NCI-H1417 (cell line): ENCODE data around the gene TWF2.

ENCODE experiments used
- DNase-seq, 3 experiments: peaks; one replicate each; lab custom pipeline; 2025; lab: John Stamatoyannopoulos, UW

The TWF2 gene

DNA sequence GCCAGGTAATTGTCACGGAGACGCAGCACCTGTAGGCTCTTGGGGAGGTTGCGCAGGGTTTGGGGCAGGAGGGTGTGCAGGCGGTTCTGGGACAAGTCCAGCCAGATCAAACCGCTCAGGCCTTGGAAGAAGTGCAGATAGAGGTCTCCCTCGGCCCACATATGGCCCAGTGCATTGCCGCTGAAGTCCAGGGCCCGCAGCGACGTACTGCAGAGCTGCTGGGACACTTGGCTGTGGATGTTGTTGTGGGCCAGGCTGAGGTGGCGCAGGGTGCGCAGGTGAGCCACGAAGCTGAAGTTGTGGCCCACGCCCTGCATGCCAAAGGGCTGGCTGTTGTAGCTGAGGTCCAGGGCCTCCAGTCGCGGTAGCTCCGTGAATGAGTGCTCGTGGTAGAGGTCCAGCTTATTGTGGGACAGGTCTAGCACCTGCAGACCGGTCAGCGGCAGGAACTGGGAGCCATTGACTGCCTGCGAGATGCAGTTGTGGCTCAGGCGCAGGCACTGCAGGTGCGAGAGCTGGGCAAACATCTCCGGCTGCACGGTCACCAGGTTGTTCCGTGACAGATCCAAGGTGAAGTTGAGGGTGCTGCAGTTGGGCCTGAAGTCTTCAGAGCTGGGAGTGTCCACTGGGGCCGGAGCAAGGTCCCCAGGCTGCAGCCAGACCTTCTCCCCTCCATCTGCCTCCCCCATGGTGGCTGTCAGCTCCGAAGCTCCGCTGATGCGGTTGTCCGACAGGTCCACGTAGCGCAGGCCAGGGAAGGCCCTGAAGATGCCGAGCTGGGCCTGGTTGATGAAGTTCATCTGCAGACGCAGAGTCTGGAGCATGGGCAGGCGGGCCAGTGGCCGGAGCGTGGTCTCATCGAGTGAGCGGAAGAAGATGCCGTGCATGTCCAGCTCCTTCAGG is 16.4 kb downstream of the TWF2 start:
- DNase-seq, result no peak

DNA sequence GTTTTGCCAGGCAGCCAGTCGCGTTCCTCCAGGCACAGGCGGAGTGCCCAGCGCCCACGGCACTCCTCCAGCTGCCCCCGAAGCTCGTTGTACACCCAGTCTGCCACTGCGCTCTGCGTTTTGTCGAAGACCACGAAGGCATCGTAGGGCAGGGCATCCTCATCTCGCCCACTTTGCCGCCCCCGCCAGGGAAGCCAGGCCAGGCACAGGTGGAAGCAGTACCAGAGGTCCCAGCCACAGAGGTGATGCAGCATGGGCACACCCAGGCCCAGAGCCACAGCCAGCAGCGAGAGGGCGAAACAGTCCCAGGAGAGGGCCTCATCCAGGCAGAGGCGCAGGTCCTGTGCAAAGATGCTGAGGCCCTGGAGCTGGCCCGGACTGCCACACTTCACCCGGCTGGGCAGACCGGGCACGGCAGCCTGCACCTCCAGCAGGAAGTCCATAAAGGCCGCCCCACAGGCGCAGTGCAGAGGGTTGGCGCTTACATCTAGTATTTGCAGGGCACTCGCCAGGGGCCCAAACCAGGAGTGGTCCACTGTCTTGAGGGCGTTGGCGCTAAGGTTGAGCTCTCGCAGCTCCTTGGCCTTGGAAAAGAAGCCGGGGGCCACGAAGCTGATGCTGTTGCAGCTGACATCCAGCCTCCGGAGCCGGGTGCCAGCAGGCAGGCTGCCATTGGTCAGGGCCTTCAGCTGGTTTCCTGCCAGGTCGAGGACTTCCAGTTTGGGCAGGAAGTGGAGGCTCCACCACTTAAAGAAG is 17.2 kb downstream of the TWF2 start:
- no peak for DNase-seq

DNA sequence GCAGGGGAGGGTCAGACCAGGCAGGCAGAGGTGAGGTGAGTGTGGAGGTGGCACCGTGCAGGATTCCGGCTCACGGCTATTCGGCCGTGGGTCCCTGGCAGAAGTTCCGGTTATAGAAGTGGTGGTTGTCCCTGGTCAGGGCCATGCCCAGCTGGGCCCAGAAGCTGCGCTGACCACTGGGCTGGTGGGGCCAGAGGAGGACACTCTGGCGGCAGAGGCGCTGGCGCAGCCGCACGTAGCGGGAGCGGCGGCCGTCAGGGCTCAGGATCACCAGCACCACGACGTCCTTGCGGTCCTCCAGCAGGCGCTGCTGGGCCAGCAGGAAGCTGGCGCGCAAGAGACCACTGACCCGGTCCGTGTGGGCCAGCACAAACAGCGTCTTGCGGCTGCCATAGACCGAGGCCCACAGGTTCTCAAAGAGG is 17.8 kb downstream of the TWF2 start:
- no peak for DNase-seq

DNA sequence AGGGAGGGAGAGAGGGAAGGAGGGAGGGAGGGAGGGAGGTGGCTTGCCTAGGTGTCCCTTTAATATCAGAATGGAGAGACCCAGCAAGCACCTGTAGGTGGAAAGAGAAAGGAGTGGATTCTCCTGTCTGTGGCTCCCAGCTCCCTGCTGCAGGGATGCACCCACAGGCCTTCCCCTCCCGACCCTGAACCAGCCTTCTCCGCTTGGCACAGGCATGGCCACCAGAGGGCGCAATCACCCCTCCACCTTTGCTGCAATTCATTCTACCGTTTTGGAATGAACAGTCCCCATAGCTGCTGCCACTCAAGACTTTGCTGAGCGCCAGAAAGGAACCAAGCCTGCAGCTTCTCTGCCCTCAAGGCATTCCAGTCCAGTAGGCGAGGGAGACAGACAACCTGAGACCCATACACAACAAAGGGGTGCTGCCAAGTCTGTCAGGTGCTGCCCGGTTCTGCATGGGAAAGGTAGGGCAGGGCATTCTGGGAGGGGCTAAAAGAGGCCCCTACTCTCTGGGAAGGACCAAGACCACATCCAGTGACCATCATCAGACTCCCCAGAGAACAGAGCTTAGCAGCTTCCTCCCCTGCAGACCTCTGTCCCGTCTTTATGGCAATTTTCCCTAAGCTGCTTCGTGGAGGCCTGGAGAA is 18.5 kb downstream of the TWF2 start:
- DNase-seq, result peak; percentile 49 to 74 (median 59)

DNA sequence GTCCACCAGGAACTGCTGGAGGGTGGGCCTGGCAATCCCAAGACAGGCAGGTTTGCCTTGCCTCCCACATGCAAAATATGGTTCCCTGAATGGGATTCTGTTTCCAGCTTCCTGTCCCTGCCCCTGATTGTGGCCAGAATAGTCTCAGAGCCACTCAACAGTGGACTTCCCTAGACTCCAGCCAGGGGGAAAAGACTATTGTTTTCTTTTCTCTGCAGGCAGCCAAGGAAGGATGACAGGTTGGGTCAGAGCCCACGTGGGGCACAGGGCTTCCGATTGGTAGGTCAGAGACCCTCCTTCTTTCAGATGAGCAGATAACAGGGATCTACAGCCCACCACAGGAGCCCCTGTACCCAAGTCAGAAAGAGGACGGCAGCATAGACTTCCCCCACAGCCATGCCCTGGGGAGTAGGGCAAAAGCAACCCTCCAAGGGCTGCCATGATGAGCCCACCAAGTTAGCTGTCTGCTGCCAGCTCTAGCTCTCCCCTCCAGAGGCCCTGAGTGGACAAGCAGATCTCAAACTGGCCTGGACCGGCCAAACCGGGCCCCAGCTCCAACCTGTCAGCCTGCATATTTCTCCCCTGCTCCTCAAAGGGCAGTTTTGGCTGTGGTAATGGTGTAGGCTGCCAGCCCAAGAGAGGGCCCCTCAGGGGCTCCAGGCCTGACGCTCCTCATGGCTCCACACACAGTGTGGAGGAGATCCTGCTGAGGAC is 19.9 kb downstream of the TWF2 start:
- no peak for DNase-seq

DNA sequence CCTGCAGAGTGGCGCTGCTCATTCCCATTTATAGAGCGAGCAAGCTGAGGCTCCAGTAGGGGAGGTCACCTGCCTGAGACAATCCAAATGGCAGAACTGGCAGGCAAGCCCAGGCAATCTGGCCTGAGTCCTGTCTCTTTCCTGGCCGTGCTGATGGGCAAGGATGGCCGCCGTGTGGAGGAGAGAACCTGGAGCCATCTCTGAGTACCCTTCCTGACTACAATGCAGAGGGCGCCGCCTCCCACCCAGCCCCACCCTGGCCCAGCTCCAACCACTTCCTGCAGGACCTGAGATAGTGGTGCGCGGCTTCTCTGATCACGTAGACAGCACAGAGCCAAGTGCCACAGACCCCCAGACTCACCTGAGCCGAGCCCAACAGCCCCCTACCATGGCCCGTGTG is 20.5 kb downstream of the TWF2 start:
- no peak for DNase-seq

DNA sequence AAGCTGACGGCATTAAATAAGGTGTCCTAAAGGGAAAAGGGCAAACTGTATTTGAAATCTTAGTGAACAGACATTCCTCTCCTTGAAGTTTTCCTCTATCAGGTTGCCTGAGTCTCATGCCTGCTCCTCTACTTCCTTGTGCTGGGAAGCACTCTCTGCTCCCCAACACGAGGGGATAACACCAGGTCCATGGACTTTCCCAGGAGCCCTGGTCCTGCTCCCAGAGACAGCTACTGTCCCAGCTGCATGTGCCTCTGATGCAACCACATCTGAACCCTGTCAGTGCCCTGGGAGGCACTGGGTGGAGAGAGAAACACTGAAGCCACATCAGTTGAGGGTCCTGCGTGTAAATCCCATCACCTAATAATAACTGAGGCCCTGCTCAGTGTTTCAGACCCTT is 20.9 kb downstream of the TWF2 start:
- no peak for DNase-seq

DNA sequence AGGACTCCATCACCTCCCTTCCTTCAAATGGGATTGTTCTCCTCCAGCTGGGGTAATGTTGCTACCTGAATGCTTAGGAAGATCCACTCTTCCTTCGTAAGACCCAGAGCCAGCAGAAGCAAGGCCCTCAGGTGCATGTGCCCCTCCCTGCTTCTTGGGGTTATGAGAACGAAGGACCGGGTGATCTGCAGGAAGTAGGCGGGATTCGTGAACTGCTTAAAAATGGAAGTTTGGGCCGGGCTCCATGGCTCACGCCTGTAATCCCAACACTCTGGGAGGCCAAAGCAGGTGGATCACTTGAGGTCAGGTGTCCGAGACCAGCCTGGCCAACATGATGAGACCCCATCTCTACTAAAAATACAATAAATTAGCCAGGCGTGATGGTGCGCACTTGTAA is 21.6 kb downstream of the TWF2 start:
- no peak for DNase-seq

DNA sequence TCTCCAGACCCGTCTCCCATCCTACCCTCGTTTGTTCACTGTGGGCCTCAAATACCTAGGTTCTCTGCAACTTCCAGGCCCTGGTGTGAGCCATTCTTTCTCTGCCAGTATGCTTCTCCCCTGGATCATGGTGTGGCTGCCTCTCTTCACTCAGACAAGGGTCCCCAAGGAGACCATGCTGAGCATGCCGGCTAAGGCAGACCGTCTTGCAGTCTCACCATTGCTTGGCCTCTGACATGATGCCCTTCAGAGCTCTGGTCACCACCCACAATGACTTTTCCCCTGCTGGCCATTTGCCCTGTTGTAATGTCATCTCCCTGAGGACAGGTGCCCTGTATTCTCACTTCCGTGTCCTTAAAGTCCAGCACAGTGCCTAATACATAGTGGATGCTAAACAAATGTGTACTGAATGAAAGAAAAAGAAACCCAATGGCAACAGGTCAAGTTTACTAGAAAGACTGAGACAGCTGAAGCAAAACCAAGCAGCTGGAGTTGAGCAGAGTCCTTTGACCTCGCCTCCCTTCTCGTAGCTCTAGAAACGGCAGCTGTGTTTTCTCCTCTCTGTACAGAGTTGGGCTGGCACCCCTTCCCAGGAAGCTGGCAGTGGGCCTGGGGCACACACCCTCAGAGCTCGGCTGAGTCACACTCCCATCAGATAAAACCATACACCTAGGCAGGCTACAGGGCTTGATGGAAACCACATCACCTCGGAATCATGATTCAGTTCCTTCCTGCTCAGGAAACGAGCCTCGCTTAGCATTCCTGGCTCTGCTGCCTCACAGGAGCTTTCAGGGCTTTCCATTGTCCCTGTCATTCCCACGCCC is 22.2 kb downstream of the TWF2 start:
- DNase-seq, result no peak

DNA sequence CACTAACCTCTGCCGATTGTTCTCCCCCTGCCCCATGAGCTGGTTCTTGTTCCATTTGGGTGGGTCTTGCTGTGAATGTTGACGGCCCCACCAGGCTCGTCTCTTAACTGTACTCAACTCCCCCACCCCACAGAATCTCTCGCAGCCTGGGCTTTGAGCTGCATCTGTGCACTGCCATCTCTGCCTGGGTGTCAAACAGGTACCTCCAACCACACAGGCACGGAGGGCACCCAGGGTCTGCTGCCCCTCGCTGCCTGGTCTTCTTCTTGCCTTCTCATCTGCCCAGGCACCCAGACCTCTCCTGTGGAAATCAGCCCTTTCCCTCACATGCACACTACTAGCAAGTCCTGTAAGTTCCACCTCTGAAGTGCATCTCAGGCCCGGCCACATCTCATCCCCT is 23.6 kb downstream of the TWF2 start:
- DNase-seq, result no peak

DNA sequence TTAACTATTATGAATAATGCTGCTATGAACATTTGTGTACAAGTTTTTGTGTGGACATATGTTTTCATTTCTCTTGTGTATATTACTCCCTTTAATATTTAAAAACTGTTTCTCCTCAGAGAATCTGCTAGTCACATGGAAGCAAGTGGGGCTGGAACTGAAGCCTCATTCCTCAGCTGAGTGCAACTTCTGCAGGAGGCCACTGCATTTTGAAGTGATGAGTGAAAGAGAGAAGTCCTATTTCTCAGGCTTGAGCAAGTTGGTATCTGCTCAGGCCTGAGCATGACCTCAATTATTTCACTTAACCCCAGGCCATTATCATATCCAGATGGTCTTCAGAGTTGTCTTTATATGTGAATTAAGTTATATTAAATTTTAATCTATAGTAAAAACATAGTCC is 25.1 kb downstream of the TWF2 start:
- no peak for DNase-seq

DNA sequence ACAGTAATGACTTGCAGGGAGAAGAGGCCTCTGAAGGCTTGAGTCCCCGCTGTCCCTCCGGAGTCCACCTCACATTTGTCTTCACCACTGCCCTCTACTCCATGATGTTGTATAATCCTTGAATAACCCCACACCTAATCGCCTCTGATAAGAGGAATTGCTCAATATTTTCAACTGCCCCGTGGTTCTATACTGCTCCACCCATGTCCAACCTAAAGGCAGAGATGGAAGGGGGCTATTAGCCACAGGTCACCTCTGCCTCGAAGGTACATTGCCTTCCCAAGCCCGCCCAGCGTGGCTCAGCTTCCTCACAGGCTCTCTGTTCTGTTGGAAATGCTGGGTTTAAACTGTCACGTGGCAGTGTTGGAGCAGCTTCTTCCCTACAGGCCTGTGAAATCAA is 26.0 kb downstream of the TWF2 start:
- DNase-seq, result no peak

DNA sequence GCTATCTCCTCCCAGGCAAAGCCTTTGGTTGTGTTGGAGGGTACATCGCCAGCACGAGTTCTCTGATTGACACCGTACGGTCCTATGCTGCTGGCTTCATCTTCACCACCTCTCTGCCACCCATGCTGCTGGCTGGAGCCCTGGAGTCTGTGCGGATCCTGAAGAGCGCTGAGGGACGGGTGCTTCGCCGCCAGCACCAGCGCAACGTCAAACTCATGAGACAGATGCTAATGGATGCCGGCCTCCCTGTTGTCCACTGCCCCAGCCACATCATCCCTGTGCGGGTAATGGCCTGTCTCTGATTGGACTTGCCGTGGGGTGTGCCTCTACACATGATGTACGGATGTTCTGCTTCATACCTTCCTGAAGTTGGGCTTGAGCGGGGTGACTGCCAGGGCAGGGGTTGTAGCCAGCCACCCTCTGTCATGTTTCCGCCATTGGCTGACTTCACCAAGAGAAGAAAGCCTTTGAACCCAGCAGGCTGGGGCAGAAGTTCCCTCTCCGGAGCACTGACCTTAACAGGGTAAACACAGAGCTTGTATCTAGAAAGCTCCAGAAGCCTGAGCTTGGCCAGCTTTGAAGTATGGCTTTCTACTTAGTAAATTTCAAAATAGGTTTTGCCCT is 27.6 kb downstream of the TWF2 start:
- no peak for DNase-seq

DNA sequence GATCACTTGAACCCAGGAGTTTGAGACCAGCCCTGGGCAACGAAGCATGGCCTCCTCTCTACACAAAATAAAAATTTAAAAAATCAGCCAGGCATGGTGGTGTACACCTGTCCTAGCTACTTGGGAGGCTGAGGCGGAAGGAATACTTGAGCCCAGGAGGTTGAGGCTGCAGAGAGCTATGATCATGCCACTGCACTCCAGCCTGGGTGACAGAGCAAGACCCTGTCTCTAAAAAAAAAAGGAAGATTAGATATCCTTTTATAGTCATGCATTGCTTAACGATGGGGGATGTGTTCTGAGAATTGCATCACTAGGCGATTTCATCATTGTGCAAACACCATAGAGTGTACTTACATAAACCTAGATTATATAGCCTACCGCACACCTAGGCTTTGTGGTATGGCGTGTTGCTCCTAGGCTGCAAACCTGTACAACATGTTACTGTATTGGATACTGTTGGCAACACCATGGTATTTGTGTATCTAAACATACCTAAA is 28.4 kb downstream of the TWF2 start:
- no peak for DNase-seq

DNA sequence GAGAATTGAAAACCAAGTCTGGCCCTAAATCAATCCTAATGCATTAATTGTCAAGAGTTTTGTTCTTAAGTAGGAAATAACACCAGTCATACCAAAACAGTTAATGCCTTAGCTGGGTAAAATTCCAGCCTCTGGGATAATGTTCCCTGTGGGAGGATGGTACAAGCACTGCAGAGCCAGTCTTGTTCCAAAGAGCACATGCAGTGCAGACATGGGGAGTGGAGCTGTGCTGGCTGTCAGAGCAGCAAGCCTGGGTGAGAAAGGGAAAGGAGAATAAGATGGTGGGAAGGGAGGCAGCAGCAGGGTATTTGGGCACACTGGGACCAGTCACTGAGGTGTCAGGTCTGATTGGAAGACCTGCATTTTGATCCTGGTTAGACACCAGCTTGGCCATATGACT is 28.9 kb downstream of the TWF2 start:
- DNase-seq, result no peak

DNA sequence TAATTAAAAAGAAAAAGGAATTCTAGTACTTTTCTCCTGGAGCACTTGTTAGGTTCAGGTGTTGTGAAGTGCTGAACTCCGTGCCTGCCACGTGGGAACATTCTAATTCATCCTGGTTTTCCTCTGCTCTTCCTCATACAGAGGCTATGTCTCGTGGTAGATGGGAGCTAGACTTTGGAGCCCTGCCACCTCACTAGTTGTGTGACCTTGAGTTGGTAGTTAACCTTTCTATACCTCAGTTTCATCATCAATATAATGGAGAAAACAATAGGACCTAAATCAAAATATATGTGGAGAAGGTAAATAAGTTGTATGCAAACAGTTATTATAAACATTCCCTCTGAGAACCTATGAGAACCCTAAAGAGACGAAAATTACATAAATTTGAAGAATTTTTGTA is 30.4 kb downstream of the TWF2 start:
- no peak for DNase-seq

DNA sequence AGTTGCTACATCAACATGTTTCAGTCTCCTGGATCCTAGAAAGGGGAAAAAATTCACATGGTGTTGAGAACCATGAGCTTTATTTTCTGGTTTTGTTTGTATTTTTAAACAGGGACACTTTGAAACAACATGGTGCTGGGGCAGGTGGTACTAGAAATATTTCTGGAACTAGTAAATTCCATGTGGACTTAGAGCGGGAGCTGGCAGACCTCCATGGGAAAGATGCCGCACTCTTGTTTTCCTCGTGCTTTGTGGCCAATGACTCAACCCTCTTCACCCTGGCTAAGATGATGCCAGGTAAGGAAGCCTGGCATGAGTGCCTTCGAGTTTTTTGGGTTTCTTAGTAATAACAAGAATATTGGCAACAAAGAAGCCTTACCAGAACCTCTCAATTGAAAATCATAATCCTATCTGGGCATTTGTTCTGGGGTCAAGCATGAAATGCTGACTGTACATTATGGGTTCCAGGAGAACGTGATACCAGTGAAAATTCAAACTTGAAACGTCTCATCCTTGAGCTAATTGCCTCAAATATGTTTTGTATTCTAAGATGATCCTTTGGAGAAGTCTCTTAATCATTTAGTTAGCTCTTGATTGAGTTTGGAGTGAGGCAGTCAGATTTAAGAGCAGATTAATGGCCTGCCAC is 33.1 kb downstream of the TWF2 start:
- DNase-seq, result no peak

DNA sequence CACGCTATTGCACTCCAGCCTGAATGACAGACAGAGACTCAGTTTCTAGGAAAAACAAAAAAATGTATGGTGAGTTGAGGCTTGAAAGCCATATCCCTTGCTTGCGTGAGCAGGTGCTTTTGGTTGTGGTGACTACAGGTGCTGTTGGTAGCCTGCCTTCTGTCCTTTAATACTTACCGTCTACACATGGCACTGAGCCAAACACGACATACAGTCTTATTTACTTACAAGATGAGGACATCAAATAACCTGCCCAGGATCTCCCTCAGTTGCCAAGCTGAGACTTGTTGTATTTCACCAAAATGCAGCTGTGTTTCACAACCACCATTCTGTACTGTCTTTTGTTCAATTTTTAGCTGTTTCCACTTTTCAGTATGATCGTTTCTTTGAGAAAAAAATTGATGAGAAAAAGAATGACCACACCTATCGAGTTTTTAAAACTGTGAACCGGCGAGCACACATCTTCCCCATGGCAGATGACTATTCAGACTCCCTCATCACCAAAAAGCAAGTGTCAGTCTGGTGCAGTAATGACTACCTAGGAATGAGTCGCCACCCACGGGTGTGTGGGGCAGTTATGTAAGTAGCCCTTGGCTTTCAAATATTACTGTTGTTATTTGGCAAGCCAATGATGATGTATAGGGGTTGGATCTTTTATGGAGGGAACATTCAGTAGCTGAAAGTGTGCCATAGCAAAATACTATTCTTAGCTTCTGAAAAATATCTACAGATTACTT is 34.5 kb downstream of the TWF2 start:
- DNase-seq, result peak; percentile 33 to 87 (median 59)

DNA sequence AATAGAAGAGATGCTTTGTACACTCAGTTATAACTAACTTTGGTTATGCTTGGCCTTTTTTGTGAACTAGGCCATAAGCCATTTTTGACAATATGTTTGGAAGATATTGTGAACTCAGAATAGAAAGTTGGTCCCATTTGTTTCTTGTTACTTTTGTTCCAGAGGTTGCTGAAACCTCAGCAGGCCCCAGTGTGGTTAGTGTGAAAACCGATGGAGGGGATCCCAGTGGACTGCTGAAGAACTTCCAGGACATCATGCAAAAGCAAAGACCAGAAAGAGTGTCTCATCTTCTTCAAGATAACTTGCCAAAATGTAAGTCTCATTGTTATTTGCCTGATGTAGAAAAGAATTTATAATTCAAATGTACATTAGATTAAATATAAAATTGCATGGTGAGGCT is 35.3 kb downstream of the TWF2 start:
- no peak for DNase-seq
